Activated naive CD8-positive, alpha-beta T cell treated with anti-CD3 and anti-CD28 coated beads for 36 hours (primary cell): ENCODE data around the gene NFAM1. TPM values are rescaled to one million over a fixed set of nuclear protein-coding genes. Genes with fewer than 3 reads are reported as not detected.

Experiments
- DNase-seq: peaks from one replicate; pipeline ENCODE4 v3.0.0; 2021
- H3K27ac Mint-ChIP-seq: one replicate; pipeline ENCODE4 v1.8.0; 2022; ENCODE audit warnings: mild to moderate bottlenecking, moderate library complexity, mixed read lengths
- H3K27me3 Mint-ChIP-seq: one replicate; pipeline ENCODE4 v1.8.0; 2022; ENCODE audit warnings: mild to moderate bottlenecking, mixed read lengths
- H3K36me3 Mint-ChIP-seq: one replicate; pipeline ENCODE4 v1.8.0; 2021; ENCODE audit warnings: mild to moderate bottlenecking, mixed read lengths
- H3K4me1 Mint-ChIP-seq: one replicate; pipeline ENCODE4 v1.8.0; 2021; ENCODE audit warnings: mixed read lengths
- H3K4me3 Mint-ChIP-seq: one replicate; pipeline ENCODE4 v1.8.0; 2022; ENCODE audit warnings: mild to moderate bottlenecking, moderate library complexity, mixed read lengths
- H3K9me3 Mint-ChIP-seq: one replicate; pipeline ENCODE4 v1.8.0; 2022; ENCODE audit warnings: mixed read lengths
- total RNA-seq, 2 experiments: library from RNA; stranded (reverse); gene quantifications; one replicate each; pipeline ENCODE4 v1.2.3, GENCODE V29; 2021

Gene NFAM1
- total RNA-seq, 2 experiments from 2014 or later = 0.08 TPM; not detected in 1

DNA sequence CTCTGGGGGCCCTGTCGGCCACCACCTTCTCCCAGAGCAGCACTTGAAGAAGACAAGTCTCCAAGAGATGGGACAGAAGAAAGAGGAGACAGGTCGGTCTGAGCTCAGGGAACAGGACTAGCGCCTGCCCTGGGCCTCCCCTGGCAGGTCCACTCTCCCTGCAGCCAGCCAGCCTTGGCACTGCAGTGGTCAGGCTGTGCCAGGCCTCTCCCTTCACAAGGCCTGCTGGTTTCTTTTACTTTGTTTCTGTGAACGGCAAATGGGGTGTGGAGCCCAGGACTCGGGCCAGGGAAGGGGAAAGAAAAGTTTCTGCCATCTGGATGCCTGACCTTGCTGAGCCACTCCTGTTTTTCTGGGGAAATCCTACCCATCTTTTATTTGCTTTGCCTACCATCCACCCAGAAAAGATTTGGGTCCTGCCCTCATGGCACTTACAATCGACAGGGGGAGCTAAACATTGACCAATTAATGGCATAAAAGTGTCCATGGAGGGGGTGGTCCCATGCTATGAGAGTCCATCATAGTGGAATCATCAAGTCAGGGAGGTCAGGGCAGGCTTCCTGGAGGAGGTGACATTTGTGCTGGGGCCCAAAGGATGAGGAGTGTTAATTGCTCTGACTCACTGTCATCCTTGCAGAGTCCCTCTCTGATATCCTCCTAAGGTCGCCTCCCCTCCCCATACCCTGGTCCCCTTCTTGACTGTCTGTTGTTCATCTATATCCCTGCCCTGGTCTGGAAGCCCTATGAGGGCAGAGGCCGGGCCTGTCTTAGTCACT is 65.2 kb downstream of the NFAM1 start:
- Mint-ChIP-seq H3K27ac (no peak overlapping the region), H3K36me3 (no peaks in the 10 kb centered on the region), H3K27me3 (peaks cover 32% of the 10 kb centered on the region), H3K4me3 (no peak overlapping the region), H3K4me1 (peaks cover 27% of the 10 kb centered on the region), H3K9me3 (no peaks in the 10 kb centered on the region)
- no peak for DNase-seq

DNA sequence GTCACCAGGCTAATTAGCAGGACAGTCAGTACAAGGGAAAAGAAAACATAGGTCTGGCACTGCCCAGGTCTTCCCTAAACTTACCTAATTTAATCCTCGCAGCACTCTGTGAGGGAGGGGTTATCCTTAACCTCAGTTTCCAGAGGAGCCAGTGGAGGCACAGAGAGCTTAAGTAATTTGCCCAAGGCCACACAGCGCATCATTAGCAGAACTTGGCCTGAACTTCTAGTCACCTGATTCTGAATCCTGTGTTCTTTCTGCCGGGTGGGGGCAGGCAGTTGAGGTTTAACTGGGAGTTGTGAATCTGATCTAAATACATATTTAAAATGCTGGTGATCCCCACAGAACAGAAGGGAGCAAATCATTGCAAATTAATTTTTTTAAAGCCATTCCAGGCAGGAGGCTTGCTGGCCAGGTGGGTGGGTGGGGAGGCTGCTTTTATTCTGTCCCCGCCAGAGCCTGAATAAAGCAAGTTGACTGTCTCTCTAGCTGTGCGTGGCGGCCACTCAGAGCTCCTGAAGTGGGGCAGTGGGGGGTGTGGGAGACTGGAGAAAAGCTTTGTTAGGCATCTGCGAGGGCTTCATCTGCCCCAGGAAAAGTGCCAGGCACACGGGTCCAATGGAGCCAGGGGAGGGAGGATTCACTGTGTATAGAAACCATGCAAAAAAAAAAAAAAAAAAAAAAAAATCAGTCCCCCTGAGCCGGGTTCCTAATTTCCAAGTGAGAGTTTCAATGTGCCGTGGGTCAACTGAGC is 66.1 kb downstream of the NFAM1 start:
- Mint-ChIP-seq H3K27me3 (peaks cover 32% of the 10 kb centered on the region), H3K4me3 (no peak overlapping the region)

DNA sequence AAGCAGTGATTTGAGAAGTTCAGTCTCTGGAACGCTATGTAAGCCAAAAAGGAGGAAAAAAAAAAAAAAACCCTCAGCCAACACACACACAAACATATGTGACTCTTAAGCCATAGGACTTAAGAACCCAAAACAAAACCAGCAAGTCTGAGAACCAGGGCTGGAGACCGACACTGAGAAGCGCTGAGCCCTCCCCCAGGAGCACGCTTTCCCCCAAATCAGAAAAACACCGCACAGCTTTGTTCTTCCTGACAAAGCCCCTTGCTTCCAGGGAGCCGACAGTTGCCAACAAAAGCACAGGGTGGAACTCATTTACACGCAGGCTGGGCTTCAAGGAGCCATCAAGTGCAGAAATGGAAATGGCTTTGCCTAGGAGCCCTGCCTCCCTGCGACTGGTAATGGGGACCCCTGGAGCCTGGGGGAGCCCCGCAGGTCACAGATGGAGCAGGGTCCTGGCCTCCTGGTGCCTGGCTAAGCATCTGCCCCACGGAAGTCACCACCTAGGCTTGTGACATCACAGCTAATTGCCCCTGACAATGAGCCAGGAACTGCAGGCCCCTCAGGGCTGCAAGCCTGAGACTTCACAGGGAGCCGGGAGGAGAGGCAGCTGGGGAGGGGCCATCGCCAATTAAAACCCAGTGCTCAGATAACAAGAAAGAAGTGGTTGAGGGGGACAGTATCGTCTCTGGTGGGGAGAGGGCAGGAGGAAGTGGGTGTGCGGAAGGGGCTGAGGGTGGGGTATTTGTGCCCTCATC is 66.9 kb downstream of the NFAM1 start:
- peaks cover 34% of the 10 kb centered on the region for H3K27me3 Mint-ChIP-seq
- H3K4me1 Mint-ChIP-seq = peaks cover 27% of the 10 kb centered on the region
- H3K36me3 Mint-ChIP-seq = no peaks in the 10 kb centered on the region
- H3K27ac Mint-ChIP-seq = peak overlapping the region; percentile 10
- DNase-seq = no peak
- no peak overlapping the region for H3K4me3 Mint-ChIP-seq
- no peaks in the 10 kb centered on the region for H3K9me3 Mint-ChIP-seq

More for the DNA sequence above, 66.1 kb downstream of the NFAM1 start:
- DNase-seq = no peak
- H3K36me3 Mint-ChIP-seq = no peaks in the 10 kb centered on the region
- no peak overlapping the region for H3K27ac Mint-ChIP-seq
- peaks cover 27% of the 10 kb centered on the region for H3K4me1 Mint-ChIP-seq
- no peaks in the 10 kb centered on the region for H3K9me3 Mint-ChIP-seq

DNA sequence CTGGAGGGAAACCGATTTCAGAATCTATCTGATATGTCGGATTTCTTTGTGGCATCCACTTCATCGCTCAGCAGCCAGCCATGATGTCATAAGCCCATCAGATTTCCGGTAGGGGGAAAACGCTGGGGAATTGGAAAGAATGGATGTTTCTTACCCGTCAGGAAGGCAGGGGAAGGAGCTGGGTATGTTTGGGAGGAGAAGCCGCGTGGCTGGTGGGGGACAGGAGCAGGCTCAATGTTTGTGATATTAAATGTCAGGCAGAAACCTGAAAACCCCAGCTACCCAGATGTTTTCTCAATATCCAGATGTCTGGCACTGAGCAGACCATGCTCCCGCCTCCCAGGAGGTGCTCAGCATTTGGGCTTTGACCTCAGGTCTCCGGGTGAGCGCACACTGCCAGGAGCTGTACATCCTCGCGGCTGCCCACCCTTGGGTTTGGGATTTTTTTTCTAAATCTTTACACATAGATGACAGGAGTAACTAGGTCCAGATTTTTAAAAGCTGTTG is 67.5 kb downstream of the NFAM1 start:
- H3K4me1 Mint-ChIP-seq = peaks cover 23% of the 10 kb centered on the region
- peaks cover 37% of the 10 kb centered on the region for H3K27me3 Mint-ChIP-seq
- no peaks in the 10 kb centered on the region for H3K36me3 Mint-ChIP-seq
- no peak for DNase-seq
- no peak overlapping the region for H3K4me3 Mint-ChIP-seq
- no peaks in the 10 kb centered on the region for H3K9me3 Mint-ChIP-seq
- H3K27ac Mint-ChIP-seq = no peak overlapping the region

GRCh38 chr22:42363892-42364291 is 68.3 kb downstream of the NFAM1 start:
- Mint-ChIP-seq H3K27me3 (peaks cover 37% of the 10 kb centered on the region), H3K36me3 (no peaks in the 10 kb centered on the region), H3K4me1 (peaks cover 19% of the 10 kb centered on the region), H3K4me3 (no peak overlapping the region), H3K27ac (no peak overlapping the region), H3K9me3 (no peaks in the 10 kb centered on the region)
- no peak for DNase-seq

GRCh38 chr22:42361523-42361922 is 70.7 kb downstream of the NFAM1 start:
- Mint-ChIP-seq H3K36me3 (no peaks in the 10 kb centered on the region), H3K27ac (no peak overlapping the region), H3K9me3 (no peaks in the 10 kb centered on the region), H3K27me3 (peaks cover 18% of the 10 kb centered on the region), H3K4me3 (no peak overlapping the region), H3K4me1 (peaks cover 12% of the 10 kb centered on the region)
- DNase-seq = no peak

DNA sequence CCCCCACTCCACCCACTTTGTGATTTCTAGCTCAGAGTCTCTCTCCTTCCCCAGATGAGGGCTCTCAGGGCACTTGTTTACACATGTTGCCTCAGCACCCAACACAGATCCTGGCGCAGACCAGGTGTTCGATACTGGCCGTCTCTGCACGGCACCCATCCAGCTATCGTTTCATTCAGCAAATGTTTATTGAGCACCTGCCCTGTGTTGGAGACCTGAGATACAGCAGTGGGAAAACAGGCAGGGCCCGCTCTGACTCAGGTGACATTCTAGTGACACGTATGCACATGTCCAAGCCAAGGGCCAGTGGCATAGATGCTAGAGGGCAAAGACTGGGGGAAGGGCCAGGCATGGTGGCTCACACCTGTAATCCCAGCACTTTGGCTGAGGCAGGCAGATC is 71.9 kb downstream of the NFAM1 start:
- Mint-ChIP-seq H3K27ac (no peak overlapping the region), H3K4me3 (no peak overlapping the region), H3K9me3 (no peaks in the 10 kb centered on the region), H3K27me3 (peaks cover 11% of the 10 kb centered on the region), H3K4me1 (peaks cover 5% of the 10 kb centered on the region), H3K36me3 (no peaks in the 10 kb centered on the region)
- DNase-seq = no peak

DNA sequence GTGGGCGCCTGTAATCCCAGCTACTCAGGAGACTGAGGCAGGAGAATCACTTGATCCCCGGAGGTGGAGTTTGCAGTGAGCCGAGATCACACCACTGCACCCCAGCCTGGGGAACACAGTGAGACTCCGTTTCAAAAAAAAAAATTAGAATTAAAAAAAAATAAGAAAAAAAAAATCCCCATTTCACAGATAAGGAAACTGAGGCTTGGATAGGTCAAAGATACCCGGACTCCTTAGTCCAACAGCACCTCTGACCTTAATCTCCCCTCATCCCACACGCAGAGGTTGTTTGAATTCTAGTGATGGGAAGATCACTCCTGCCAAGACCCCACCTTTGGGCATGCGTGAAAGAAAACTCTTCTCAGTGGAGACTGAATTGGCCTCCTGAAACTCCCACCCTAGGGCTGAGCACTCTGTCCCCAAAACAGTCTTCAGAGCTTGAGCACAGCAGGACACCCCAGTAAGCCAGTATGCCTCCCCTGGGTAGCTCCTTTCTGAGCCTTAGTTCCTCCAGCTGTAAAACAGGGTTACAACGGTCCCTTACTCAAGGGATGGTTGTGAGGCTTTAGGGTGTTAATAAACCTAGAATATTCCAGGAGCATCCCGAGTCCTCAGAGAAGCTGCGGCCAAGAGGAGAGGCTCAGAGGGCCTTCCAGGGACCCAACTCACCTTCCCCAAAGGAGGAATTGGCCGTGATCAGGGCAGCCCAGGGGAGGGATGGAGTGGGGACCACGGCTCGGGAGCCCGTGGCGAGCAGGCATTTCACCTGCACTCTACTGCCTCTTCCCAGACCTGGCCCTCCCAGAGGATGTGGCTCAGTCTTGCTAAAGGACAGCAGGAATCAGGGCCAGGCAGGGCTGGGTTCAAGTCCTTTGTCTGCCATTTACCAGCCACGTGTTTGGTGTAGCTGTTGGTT is 73.3 kb downstream of the NFAM1 start:
- DNase-seq = no peak
- Mint-ChIP-seq H3K36me3 (no peaks in the 10 kb centered on the region), H3K9me3 (no peaks in the 10 kb centered on the region), H3K4me1 (no peaks in the 10 kb centered on the region), H3K4me3 (no peak overlapping the region), H3K27ac (no peak overlapping the region), H3K27me3 (peaks cover 5% of the 10 kb centered on the region)

DNA sequence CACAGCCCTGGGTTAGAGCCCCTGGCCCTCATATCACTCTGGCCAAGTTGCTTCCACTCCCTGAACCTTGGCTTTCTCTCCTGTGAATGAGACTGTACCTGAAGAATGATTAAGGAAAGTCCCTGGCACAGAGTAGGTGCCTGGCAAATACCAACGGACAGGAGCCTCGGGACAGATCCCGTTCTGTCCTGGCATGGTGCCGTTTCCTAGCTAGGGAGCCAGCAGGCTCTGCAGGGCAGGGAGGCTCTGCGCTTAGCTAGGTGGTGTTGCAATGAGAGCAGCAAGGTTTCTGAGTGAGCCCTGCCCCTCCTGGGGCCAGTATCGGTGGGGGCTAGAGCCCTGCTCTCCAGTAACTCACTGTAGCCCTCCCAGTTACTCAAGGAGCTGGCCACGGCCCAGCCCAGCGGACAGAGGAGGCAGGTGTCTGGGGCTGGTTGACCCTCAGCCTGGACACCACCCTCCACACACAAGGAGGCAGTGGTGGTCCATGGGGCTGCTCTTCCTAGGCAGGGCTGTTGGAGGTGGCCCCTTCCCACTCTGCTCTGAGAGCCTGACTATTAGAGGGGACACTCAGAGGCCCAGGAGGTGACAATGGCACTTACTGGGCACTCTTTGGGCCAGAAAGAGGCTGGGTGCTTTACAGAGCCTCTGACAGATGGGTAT is 74.4 kb downstream of the NFAM1 start:
- H3K27ac Mint-ChIP-seq = no peak overlapping the region
- H3K4me3 Mint-ChIP-seq = no peak overlapping the region

DNA sequence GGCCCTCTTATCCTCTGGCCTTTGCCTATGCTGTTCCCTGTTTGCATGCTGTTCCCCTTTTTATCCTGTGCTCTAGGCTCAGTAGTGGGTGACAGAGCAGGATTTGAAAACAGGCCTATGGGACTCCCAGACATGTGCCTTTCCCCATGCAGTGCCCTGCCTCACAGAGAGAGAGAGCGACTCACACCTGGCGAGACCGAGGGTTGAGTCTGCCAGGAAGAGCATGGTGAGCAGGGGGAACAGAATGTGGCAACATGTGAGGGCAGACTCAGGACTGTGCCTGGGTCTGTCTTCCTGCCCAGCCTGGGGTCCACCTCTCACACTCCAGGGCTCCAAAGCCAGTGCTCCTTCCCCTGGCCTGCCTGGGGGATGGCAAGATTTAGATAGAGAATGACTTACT is 75.0 kb downstream of the NFAM1 start:
- no peaks in the 10 kb centered on the region for H3K36me3 Mint-ChIP-seq
- no peak overlapping the region for H3K4me3 Mint-ChIP-seq
- peaks cover 5% of the 10 kb centered on the region for H3K27me3 Mint-ChIP-seq
- H3K27ac Mint-ChIP-seq = no peak overlapping the region
- H3K4me1 Mint-ChIP-seq = no peaks in the 10 kb centered on the region
- DNase-seq = no peak
- no peaks in the 10 kb centered on the region for H3K9me3 Mint-ChIP-seq

More for the DNA sequence above, 74.4 kb downstream of the NFAM1 start:
- DNase-seq = no peak
- H3K9me3 Mint-ChIP-seq = no peaks in the 10 kb centered on the region
- H3K4me1 Mint-ChIP-seq = no peaks in the 10 kb centered on the region
- no peaks in the 10 kb centered on the region for H3K36me3 Mint-ChIP-seq
- peaks cover 5% of the 10 kb centered on the region for H3K27me3 Mint-ChIP-seq

DNA sequence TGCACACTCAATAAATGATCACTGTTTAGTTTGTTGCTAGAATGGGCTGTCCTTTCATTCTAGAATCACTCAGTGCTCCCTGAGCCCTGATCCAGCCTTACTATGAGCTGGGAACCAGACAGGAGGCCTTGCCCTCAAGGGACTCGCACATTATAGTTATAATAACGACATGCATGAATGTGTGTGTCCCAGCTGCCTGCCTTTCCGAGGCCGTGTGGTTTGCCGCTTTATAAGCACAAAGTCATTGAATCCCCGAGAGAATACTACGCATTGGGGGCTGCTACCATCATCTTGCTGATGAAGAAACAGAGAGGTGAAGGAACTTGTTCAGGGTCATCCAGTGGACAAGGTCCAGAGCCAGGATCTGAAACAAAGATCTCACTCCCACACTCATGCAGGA is 75.7 kb downstream of the NFAM1 start:
- Mint-ChIP-seq H3K36me3 (no peaks in the 10 kb centered on the region), H3K9me3 (no peaks in the 10 kb centered on the region), H3K4me1 (no peaks in the 10 kb centered on the region), H3K27me3 (peaks cover 5% of the 10 kb centered on the region), H3K4me3 (no peak overlapping the region), H3K27ac (no peak overlapping the region)
- DNase-seq = no peak

DNA sequence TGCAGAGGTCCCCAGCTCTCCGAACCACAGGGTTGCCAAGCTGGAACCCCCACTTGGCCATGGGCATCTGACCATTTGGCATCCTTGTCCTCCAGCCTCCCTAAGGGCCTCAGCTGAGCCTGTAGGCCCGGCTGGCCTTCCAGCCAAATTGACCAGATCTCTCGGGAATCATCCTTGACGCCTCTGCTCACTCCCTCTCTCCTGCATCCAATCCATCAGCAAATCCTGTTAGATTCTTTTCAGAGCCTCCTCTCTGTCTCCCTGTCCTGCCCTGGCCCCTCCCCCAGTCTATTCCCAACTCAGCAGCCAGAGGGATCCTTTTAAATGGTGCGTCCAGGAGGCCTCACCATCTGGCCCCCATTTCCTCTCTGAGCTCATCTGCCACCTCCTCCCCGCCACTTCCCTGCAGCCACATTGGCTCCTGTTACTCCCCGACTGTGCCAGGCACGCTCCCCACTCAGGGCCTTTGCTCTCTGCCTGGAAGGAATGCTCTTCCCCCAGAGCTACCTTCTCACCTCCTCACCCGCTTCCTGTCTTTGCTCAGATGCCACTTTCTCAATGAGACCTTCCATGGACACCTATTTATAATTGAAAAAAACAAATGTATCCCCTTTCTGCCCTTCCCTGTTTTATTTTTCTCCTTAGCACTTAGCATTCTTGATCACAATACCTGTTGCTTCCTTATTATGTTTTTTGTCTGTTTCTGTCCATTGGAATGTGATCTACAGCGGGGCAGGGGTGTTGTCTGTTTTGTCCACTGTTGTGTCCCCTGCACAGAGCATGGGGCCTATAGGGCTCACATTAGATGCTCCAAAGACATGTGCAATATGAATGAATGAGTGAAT is 78.1 kb downstream of the NFAM1 start:
- no peak for DNase-seq
- H3K36me3 Mint-ChIP-seq = no peaks in the 10 kb centered on the region
- H3K4me1 Mint-ChIP-seq = no peaks in the 10 kb centered on the region
- H3K27me3 Mint-ChIP-seq = no peaks in the 10 kb centered on the region
- H3K27ac Mint-ChIP-seq = no peak overlapping the region
- no peak overlapping the region for H3K4me3 Mint-ChIP-seq
- no peaks in the 10 kb centered on the region for H3K9me3 Mint-ChIP-seq

DNA sequence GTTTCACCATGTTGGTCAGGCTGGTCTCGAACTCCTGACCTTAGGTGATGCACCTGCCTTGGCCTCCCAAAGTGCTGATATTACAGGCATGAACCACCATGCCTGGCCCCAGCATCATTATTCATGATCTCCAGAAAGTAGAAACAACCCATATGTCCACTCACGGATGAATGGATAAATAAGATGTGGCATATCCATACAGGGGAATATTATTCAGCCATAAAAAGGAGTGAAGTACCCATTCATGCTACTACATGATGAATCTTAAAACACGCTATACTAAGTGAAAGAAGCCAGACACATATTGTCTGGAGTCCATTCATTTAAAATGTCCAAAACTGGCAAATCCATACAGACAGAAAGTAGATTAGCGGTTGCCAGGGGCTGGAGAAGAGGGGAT is 81.8 kb downstream of the NFAM1 start:
- H3K9me3 Mint-ChIP-seq = no peaks in the 10 kb centered on the region
- H3K27me3 Mint-ChIP-seq = no peaks in the 10 kb centered on the region
- no peaks in the 10 kb centered on the region for H3K36me3 Mint-ChIP-seq
- DNase-seq = no peak
- peaks cover 7% of the 10 kb centered on the region for H3K4me1 Mint-ChIP-seq
- no peak overlapping the region for H3K27ac Mint-ChIP-seq
- no peak overlapping the region for H3K4me3 Mint-ChIP-seq
